ENCODE results near the gene CARMIL1.

- TF ChIP-seq TAF1 (IDR thresholded peaks at IDR 0.05; ENCODE audit: low read depth, low read length) (no peak), POLR2A (IDR thresholded peaks at IDR 0.05; ENCODE audit: low read depth, low read length) (no peak), POLR2AphosphoS5 (IDR thresholded peaks at IDR 0.05; ENCODE audit: low read depth, low read length) (no peak), PAX5 (IDR thresholded peaks at IDR 0.05; ENCODE audit: insufficient read depth, low read length, severe bottlenecking) (no peak), SPI1 (IDR thresholded peaks at IDR 0.05; ENCODE audit: low read depth, low read length) (no peak), POU2F2 (IDR thresholded peaks at IDR 0.05; ENCODE audit: low read depth, low read length) (no peak)
These were observed 240.7 kb downstream of the CARMIL1 start for GRCh38 chr6:25519856-25520255.
